NB4 (cell line): ENCODE data around the gene SLC24A4.

ENCODE experiments used
- POLR2A ChIP-seq: IDR thresholded peaks from 2 replicates; pipeline ENCODE4 v1.6.1; 2011; ENCODE audit warnings: mild to moderate bottlenecking; ENCODE audit not compliant: insufficient read length; ENCODE audit errors: extremely low read depth
- TF ChIP-seq, protein P1 (sequence below): IDR thresholded peaks from one replicate; pipeline ENCODE4 v1.5.1; 2012; ENCODE audit warnings: low read depth, low read length

DNA sequence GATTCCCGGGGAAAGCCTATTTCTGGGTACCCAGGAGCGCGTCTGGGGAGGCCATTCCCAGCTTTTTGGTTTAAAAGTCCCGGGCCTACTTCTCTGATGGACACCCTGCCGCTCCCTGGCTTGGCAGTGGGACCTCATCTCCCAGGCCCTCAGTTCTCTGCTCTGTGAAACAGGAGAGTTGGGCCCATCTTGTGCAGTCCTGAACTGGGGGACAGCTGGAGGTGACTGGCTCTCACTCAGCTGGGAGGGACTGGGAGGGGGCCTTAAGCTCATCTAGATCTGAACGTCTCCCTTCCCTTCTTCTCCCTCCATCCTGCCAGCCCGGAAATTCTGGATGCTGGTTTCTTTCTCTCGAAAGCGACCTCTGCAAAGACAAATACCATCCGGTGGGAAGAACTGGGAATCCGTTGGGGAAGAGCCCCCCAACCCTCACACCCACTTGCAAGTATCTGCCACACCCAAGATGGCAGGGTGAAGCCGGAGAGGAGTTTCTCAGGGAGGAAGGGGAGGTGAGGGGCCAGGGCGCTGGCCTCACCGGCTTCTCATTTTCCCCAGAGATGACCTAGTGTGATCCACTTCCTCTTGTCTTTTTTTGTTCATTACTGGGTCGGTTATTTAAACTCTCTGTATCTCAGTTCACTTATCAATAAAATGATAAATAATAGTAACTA is 192.0 kb downstream of the SLC24A4 start:
- TF ChIP-seq POLR2A = no peak
- TF ChIP-seq, protein P1, sequence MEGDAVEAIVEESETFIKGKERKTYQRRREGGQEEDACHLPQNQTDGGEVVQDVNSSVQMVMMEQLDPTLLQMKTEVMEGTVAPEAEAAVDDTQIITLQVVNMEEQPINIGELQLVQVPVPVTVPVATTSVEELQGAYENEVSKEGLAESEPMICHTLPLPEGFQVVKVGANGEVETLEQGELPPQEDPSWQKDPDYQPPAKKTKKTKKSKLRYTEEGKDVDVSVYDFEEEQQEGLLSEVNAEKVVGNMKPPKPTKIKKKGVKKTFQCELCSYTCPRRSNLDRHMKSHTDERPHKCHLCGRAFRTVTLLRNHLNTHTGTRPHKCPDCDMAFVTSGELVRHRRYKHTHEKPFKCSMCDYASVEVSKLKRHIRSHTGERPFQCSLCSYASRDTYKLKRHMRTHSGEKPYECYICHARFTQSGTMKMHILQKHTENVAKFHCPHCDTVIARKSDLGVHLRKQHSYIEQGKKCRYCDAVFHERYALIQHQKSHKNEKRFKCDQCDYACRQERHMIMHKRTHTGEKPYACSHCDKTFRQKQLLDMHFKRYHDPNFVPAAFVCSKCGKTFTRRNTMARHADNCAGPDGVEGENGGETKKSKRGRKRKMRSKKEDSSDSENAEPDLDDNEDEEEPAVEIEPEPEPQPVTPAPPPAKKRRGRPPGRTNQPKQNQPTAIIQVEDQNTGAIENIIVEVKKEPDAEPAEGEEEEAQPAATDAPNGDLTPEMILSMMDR = no peak
